HepG2 (cell line): ENCODE measurements around the gene NSMCE1. TPM values are rescaled to one million over a fixed set of nuclear protein-coding genes. Genes with fewer than 3 reads are reported as not detected.

ENCODE experiments used
- ATF3 ChIP-seq: sonication (generic); formaldehyde crosslinking; IDR thresholded peaks from 2 replicates; pipeline ENCODE4 v1.4.0; 2020; ENCODE audit warnings: missing genetic modification reagents
- FOXP1 ChIP-seq, 2 experiments: fragments of 450-650 bp in 1 of 2; IDR thresholded peaks; 2 replicates each; pipeline ENCODE4 v1.6.1; 2017 to 2018; ENCODE audit warnings: antibody characterized with exemption in 1 of 2
- HDAC2 ChIP-seq: sonication (generic); formaldehyde crosslinking; IDR thresholded peaks from 2 replicates; pipeline ENCODE4 v1.4.0; 2020; ENCODE audit warnings: missing genetic modification reagents
- MAZ ChIP-seq, 2 experiments: sonication (generic) in 1 of 2; formaldehyde crosslinking in 1 of 2; IDR thresholded peaks; 2 replicates each; pipeline versions ENCODE4 v1.5.0 to v1.6.1; 2012 to 2020; ENCODE audit warnings: low read depth in 2 of 2, mild to moderate bottlenecking in 2 of 2, borderline replicate concordance in 1 of 2, improper control_type of control experiment in 1 of 2, low read length in 1 of 2, missing genetic modification reagents in 1 of 2, moderate library complexity in 1 of 2
- SKI ChIP-seq: fragments of 450-650 bp; IDR thresholded peaks from one replicate; pipeline ENCODE4 v1.6.1; 2018; ENCODE audit warnings: mild to moderate bottlenecking; ENCODE audit not compliant: partially characterized antibody
- TBP ChIP-seq: sonication (generic); formaldehyde crosslinking; IDR thresholded peaks from 2 replicates; pipeline ENCODE4 v1.5.0; 2020; ENCODE audit warnings: missing genetic modification reagents
- TEAD2 ChIP-seq: sonication (generic); formaldehyde crosslinking; IDR thresholded peaks from 2 replicates; pipeline ENCODE4 v1.9.0; 2021; ENCODE audit warnings: missing genetic modification reagents
- ZFP82 ChIP-seq: sonication (generic); formaldehyde crosslinking; IDR thresholded peaks from 2 replicates; pipeline ENCODE4 v1.5.1; 2020; ENCODE audit warnings: mild to moderate bottlenecking, missing genetic modification reagents, borderline replicate concordance
- ZNF101 ChIP-seq: sonication (generic); formaldehyde crosslinking; IDR thresholded peaks from 2 replicates; pipeline ENCODE4 v1.4.0; 2020; ENCODE audit warnings: mild to moderate bottlenecking, low read depth, missing genetic modification reagents, borderline replicate concordance
- polyA plus RNA-seq, 8 experiments: library from polyadenylated mRNA; depleted of rRNA in 3 of 8; stranded (reverse) in 7 of 8; unstranded in 1 of 8; fragments of >200 nt; fragmentation: Illumina TruSeq in 4 of 8; extraction: Trizol in 4 of 8; gene quantifications; 2 replicates each; pipeline versions ENCODE4 v1.2.1 to v1.2.3, GENCODE V29; 2011 to 2016; ENCODE audit warnings: low read depth in 4 of 8, missing spikeins in 1 of 8, mixed read lengths in 1 of 8; ENCODE audit not compliant: insufficient read depth in 1 of 8
- total RNA-seq, 5 experiments: library from RNA; depleted of rRNA; stranded (reverse); fragments of >200 nt; fragmentation: Illumina TruSeq; extraction: Trizol; gene quantifications; 2 replicates each; pipeline ENCODE4 v1.2.3, GENCODE V29; 2016; ENCODE audit warnings: low read depth in 1 of 5
- TF ChIP-seq, protein P1 (sequence below): sonication (generic); formaldehyde crosslinking; conservative IDR thresholded peaks from 2 replicates; pipeline ENCODE4 v1.8.1; 2023; ENCODE audit warnings: missing genetic modification reagents
- TF ChIP-seq, protein P2 (sequence below), 2 experiments: sonication (generic) in 1 of 2; formaldehyde crosslinking in 1 of 2; IDR thresholded peaks; 2 replicates each; pipeline versions ENCODE4 v1.5.1 to v1.6.1; 2011 to 2020; ENCODE audit warnings: borderline replicate concordance in 1 of 2, low read depth in 1 of 2, low read length in 1 of 2, mild to moderate bottlenecking in 1 of 2, missing genetic modification reagents in 1 of 2, moderate library complexity in 1 of 2

The NSMCE1 gene
- total and polyA plus RNA-seq, 2 of the 13 experiments (the other 11 are each of a cell fraction or from before 2014, with no cell fraction given) = 42.7 to 52.9 TPM

GRCh38 chr16:27302126-27302525 lies 33.6 kb upstream of the NSMCE1 start (continued):
- no peak for TF ChIP-seq ZNF101 (CRISPR knock-in tag)
- TF ChIP-seq TBP (CRISPR knock-in tag) = no peak
- no peak for TF ChIP-seq FOXP1 (IDR thresholded peaks at IDR 0.05)
- TF ChIP-seq FOXP1 (CRISPR knock-in tag; IDR thresholded peaks at IDR 0.05) = no peak
- no peak for TF ChIP-seq MAZ (IDR thresholded peaks at IDR 0.05; ENCODE audit: borderline replicate concordance, low read depth, low read length)
- no peak for TF ChIP-seq MAZ (CRISPR knock-in tag; IDR thresholded peaks at IDR 0.05; ENCODE audit: low read depth)
- TF ChIP-seq, protein P1, sequence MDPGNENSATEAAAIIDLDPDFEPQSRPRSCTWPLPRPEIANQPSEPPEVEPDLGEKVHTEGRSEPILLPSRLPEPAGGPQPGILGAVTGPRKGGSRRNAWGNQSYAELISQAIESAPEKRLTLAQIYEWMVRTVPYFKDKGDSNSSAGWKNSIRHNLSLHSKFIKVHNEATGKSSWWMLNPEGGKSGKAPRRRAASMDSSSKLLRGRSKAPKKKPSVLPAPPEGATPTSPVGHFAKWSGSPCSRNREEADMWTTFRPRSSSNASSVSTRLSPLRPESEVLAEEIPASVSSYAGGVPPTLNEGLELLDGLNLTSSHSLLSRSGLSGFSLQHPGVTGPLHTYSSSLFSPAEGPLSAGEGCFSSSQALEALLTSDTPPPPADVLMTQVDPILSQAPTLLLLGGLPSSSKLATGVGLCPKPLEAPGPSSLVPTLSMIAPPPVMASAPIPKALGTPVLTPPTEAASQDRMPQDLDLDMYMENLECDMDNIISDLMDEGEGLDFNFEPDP (CRISPR knock-in tag) = no peak
- no peak for TF ChIP-seq HDAC2
- TF ChIP-seq, protein P2, sequence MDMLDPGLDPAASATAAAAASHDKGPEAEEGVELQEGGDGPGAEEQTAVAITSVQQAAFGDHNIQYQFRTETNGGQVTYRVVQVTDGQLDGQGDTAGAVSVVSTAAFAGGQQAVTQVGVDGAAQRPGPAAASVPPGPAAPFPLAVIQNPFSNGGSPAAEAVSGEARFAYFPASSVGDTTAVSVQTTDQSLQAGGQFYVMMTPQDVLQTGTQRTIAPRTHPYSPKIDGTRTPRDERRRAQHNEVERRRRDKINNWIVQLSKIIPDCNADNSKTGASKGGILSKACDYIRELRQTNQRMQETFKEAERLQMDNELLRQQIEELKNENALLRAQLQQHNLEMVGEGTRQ (IDR thresholded peaks at IDR 0.05; ENCODE audit: low read depth, low read length) = no peak
- TF ChIP-seq, protein P2 (CRISPR knock-in tag; IDR thresholded peaks at IDR 0.05; ENCODE audit: borderline replicate concordance) = no peak
- no peak for TF ChIP-seq TEAD2 (CRISPR knock-in tag)
- no peak for TF ChIP-seq SKI
- no peak for TF ChIP-seq ZFP82 (CRISPR knock-in tag)
- no peak for TF ChIP-seq ATF3 (CRISPR knock-in tag)
